Measurements from ENCODE around the gene OCA2. TPM values are rescaled to one million over a fixed set of nuclear protein-coding genes. Genes with fewer than 3 reads are reported as not detected.

The OCA2 gene
- polyA plus RNA-seq, 3 donors from 2014 or later, result 0.50 TPM; not detected in 2

GRCh38 chr15:27928386-27928785 lies 170.7 kb downstream of the OCA2 start:
- H3K36me3 Mint-ChIP-seq, result no peaks in the 10 kb centered on the region
- H3K27ac Mint-ChIP-seq, result no peak overlapping the region
- DNase-seq, result no peak
- no peak overlapping the region for H3K4me3 Mint-ChIP-seq
- peaks cover 0 to 19% (median 5%) of the 10 kb centered on the region in 6 donors for H3K9me3 Mint-ChIP-seq
- peaks cover 0 to 5% (median 3%) of the 10 kb centered on the region in 3 donors for H3K27me3 Mint-ChIP-seq (ENCODE audit: low read depth in 3 of 3)
- no peaks in the 10 kb centered on the region for H3K4me1 Mint-ChIP-seq

GRCh38 chr15:27912283-27912682 lies 186.8 kb downstream of the OCA2 start:
- Mint-ChIP-seq H3K27me3 (ENCODE audit: low read depth in 3 of 3) (peaks cover 0 to 2% (median 2%) of the 10 kb centered on the region in 3 donors), H3K9me3 (peaks cover 0 to 20% (median 4%) of the 10 kb centered on the region in 6 donors), H3K27ac (no peak overlapping the region), H3K36me3 (no peaks in the 10 kb centered on the region), H3K4me1 (no peaks in the 10 kb centered on the region), H3K4me3 (no peak overlapping the region)
- DNase-seq, result no peak

- Mint-ChIP-seq H3K4me1 (no peaks in the 10 kb centered on the region), H3K4me3 (no peak overlapping the region), H3K36me3 (no peaks in the 10 kb centered on the region), H3K9me3 (peaks cover 2 to 20% (median 6%) of the 10 kb centered on the region in 6 donors), H3K27ac (no peak overlapping the region), H3K27me3 (ENCODE audit: low read depth in 3 of 3) (peaks cover 2 to 4% (median 2%) of the 10 kb centered on the region in 3 donors)
- DNase-seq, result no peak
Measured at GRCh38 chr15:27906802-27907201, 192.3 kb downstream of the OCA2 start.

DNA sequence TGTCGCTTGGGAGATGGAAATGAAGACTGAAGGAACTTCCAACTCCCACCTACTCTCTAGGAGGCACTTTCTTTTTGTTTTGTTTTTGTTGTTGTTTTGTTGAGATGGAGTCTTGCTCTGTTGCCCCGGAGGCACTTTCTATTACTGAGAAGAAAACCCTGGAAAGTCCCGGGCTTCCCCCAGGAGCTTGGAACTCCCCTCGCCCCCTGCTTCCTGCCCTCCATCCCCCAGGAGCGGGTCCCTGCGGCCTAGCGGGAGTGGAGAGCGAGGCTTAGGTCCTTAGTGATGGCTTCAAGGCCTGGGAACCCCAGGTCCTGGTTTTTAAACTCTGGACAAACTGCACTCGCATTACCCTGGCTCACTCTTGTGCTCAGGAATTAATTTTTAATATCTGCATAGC lies 195.7 kb downstream of the OCA2 start:
- DNase-seq, result no peak
- no peaks in the 10 kb centered on the region for H3K4me1 Mint-ChIP-seq
- H3K27ac Mint-ChIP-seq, result no peak overlapping the region
- no peaks in the 10 kb centered on the region for H3K36me3 Mint-ChIP-seq
- peaks cover 2 to 28% (median 8%) of the 10 kb centered on the region in 6 donors for H3K9me3 Mint-ChIP-seq
- peaks cover 2 to 4% (median 2%) of the 10 kb centered on the region in 3 donors for H3K27me3 Mint-ChIP-seq (ENCODE audit: low read depth in 3 of 3)
- no peak overlapping the region for H3K4me3 Mint-ChIP-seq

GRCh38 chr15:27902680-27903385 lies 196.3 kb downstream of the OCA2 start:
- DNase-seq, result no peak
- H3K27ac Mint-ChIP-seq, result no peak overlapping the region
- H3K4me1 Mint-ChIP-seq, result no peaks in the 10 kb centered on the region
- no peaks in the 10 kb centered on the region for H3K36me3 Mint-ChIP-seq
- peaks cover 2 to 4% (median 2%) of the 10 kb centered on the region in 3 donors for H3K27me3 Mint-ChIP-seq (ENCODE audit: low read depth in 3 of 3)
- peaks cover 2 to 32% (median 9%) of the 10 kb centered on the region in 6 donors for H3K9me3 Mint-ChIP-seq
- H3K4me3 Mint-ChIP-seq, result no peak overlapping the region

GRCh38 chr15:27899583-27900285 lies 199.4 kb downstream of the OCA2 start:
- Mint-ChIP-seq H3K36me3 (no peaks in the 10 kb centered on the region), H3K4me1 (no peaks in the 10 kb centered on the region), H3K27ac (no peak overlapping the region), H3K9me3 (peaks cover 0 to 35% (median 8%) of the 10 kb centered on the region in 6 donors), H3K27me3 (ENCODE audit: low read depth in 3 of 3) (peaks cover 0 to 2% (median 0%) of the 10 kb centered on the region in 3 donors), H3K4me3 (no peak overlapping the region)
- no peak for DNase-seq

- peaks cover 0 to 45% (median 20%) of the 10 kb centered on the region in 6 donors for H3K9me3 Mint-ChIP-seq
- no peak overlapping the region for H3K27ac Mint-ChIP-seq
- H3K4me3 Mint-ChIP-seq, result no peak overlapping the region
- no peaks in the 10 kb centered on the region for H3K4me1 Mint-ChIP-seq
- DNase-seq, result no peak
- H3K36me3 Mint-ChIP-seq, result peaks cover 0 to 4% (median 0%) of the 10 kb centered on the region in 3 donors
- peaks cover 0 to 2% (median 0%) of the 10 kb centered on the region in 3 donors for H3K27me3 Mint-ChIP-seq (ENCODE audit: low read depth in 3 of 3)
Measured at GRCh38 chr15:27897481-27897880, 201.6 kb downstream of the OCA2 start.

DNA sequence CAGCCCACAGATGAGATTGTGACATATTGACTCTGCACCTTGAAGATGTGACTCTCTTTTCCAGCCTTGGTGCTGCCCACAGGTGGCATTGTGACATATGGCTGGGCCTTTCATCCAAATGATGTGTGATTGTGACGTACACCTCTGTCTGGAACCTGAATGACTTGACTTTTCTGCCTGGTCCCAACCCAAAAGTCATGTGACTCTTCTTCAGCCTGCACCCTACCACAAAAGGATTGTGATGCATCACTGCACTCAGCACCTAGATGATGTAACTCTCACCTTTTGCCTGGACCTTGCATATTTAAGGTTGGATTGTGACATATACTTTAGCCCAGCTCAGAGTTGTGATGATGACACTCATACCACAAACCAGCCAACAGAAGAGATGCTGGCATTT lies 204.5 kb downstream of the OCA2 start:
- peaks cover 0 to 2% (median 0%) of the 10 kb centered on the region in 3 donors for H3K27me3 Mint-ChIP-seq (ENCODE audit: low read depth in 3 of 3)
- DNase-seq, result no peak
- H3K4me3 Mint-ChIP-seq, result no peak overlapping the region
- H3K9me3 Mint-ChIP-seq, result peaks cover 10 to 72% (median 27%) of the 10 kb centered on the region in 6 donors
- H3K27ac Mint-ChIP-seq, result no peak overlapping the region
- H3K4me1 Mint-ChIP-seq, result no peaks in the 10 kb centered on the region
- peaks cover 0 to 7% (median 0%) of the 10 kb centered on the region in 3 donors for H3K36me3 Mint-ChIP-seq

GRCh38 chr15:27889258-27889657 lies 209.9 kb downstream of the OCA2 start:
- H3K4me1 Mint-ChIP-seq, result no peaks in the 10 kb centered on the region
- peaks cover 0 to 10% (median 6%) of the 10 kb centered on the region in 3 donors for H3K36me3 Mint-ChIP-seq
- no peak overlapping the region for H3K4me3 Mint-ChIP-seq
- no peak for DNase-seq
- H3K9me3 Mint-ChIP-seq, result peaks cover 23 to 74% (median 30%) of the 10 kb centered on the region in 6 donors
- H3K27me3 Mint-ChIP-seq (ENCODE audit: low read depth in 3 of 3), result peaks cover 0 to 2% (median 0%) of the 10 kb centered on the region in 3 donors
- H3K27ac Mint-ChIP-seq, result no peak overlapping the region

DNA sequence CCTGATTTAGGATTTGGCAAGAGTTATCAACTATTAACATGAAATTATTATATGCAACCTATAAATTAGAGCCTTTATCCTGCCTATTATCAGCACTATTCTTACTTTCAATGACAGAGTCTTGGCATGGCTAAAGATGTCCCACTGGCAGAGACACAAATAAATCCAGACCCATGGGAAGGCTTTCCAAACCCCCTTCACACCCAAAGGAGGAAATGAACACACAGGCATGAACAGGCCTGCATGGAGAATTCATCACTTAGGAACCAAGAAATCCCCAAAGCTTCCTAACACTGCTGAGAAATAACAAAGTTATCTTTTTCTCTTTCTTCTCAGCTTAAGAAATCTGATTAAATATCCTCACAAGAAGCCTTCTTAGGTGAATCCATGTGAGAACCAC lies 213.9 kb downstream of the OCA2 start:
- Mint-ChIP-seq H3K36me3 (peaks cover 0 to 6% (median 3%) of the 10 kb centered on the region in 3 donors), H3K9me3 (peaks cover 11 to 52% (median 24%) of the 10 kb centered on the region in 6 donors), H3K4me1 (no peaks in the 10 kb centered on the region), H3K4me3 (no peak overlapping the region), H3K27me3 (ENCODE audit: low read depth in 3 of 3) (peaks cover 0 to 1% (median 0%) of the 10 kb centered on the region in 3 donors), H3K27ac (no peak overlapping the region)
- DNase-seq, result no peak

DNA sequence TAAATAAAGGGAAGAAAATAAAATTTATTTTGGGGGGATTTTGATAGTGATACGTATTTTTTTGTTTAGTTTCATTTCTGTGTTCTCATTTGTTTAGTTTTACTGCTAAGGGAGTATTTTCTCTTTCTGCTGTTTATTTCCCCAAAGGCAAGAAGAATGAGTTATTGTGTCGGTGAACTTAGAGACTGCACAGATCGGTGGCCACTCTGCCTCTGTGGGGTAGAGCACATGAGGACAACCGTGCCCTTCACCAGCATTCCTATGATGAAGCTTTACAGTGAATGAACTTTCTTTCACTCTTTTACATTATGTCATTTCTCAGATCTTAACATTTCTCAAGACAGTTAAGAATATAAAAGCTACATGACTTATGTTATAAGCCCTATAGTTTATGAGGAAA lies 214.4 kb downstream of the OCA2 start:
- DNase-seq, result no peak
- Mint-ChIP-seq H3K36me3 (peaks cover 0 to 6% (median 3%) of the 10 kb centered on the region in 3 donors), H3K9me3 (peaks cover 11 to 47% (median 22%) of the 10 kb centered on the region in 6 donors), H3K27ac (no peak overlapping the region), H3K27me3 (ENCODE audit: low read depth in 3 of 3) (peaks cover 0 to 1% (median 0%) of the 10 kb centered on the region in 3 donors), H3K4me1 (no peaks in the 10 kb centered on the region), H3K4me3 (no peak overlapping the region)

DNA sequence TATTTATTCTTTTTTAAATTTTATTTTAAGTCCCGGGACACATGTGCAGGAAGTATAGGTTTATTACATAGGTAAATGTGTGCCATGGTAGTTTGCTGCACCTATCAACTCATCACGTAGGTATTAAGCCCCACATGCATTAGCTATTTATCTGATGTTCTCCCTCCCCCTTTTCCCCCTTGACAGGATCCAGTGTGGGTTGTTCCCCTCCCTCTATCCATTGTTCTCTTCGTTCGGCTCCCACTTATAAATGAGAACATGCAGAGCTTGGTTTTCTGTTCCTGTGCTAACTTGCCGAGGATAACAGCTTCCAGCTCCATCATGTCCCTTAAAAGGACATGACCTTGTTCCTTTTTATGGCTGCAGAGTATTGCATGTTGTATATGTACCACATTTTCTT lies 220.3 kb downstream of the OCA2 start:
- Mint-ChIP-seq H3K4me1 (no peaks in the 10 kb centered on the region), H3K27ac (no peak overlapping the region), H3K9me3 (peaks cover 3 to 12% (median 6%) of the 10 kb centered on the region in 6 donors), H3K4me3 (no peak overlapping the region), H3K27me3 (ENCODE audit: low read depth in 3 of 3) (peaks cover 2 to 3% (median 3%) of the 10 kb centered on the region in 3 donors), H3K36me3 (no peaks in the 10 kb centered on the region)
- no peak for DNase-seq

- DNase-seq, result no peak
- H3K4me3 Mint-ChIP-seq, result no peak overlapping the region
- peaks cover 0 to 9% (median 0%) of the 10 kb centered on the region in 6 donors for H3K9me3 Mint-ChIP-seq
- H3K36me3 Mint-ChIP-seq, result no peaks in the 10 kb centered on the region
- H3K27ac Mint-ChIP-seq, result no peak overlapping the region
- H3K27me3 Mint-ChIP-seq (ENCODE audit: low read depth in 3 of 3), result peaks cover 2 to 5% (median 2%) of the 10 kb centered on the region in 3 donors
- H3K4me1 Mint-ChIP-seq, result no peaks in the 10 kb centered on the region
Measured at GRCh38 chr15:27873828-27874227, 225.3 kb downstream of the OCA2 start.

GRCh38 chr15:27873039-27873438 lies 226.1 kb downstream of the OCA2 start:
- H3K36me3 Mint-ChIP-seq, result no peaks in the 10 kb centered on the region
- H3K27me3 Mint-ChIP-seq (ENCODE audit: low read depth in 3 of 3), result peaks cover 2 to 4% (median 2%) of the 10 kb centered on the region in 3 donors
- no peak overlapping the region for H3K27ac Mint-ChIP-seq
- peaks cover 0 to 11% (median 1%) of the 10 kb centered on the region in 6 donors for H3K9me3 Mint-ChIP-seq
- DNase-seq, result no peak
- no peaks in the 10 kb centered on the region for H3K4me1 Mint-ChIP-seq
- no peak overlapping the region for H3K4me3 Mint-ChIP-seq
